ENCODE results near the gene FAM89A. TPM values are rescaled to one million over a fixed set of nuclear protein-coding genes. Genes with fewer than 3 reads are reported as not detected.
"Not testable (repeated sequence)": the region's sequence is repeated elsewhere in the genome, so short reads cannot be mapped to it uniquely, and the experiment has no call there.

FAM89A gene
- total RNA-seq, 3 donors from 2014 or later = 30.7 to 97.1 (median 39.0) TPM

DNA sequence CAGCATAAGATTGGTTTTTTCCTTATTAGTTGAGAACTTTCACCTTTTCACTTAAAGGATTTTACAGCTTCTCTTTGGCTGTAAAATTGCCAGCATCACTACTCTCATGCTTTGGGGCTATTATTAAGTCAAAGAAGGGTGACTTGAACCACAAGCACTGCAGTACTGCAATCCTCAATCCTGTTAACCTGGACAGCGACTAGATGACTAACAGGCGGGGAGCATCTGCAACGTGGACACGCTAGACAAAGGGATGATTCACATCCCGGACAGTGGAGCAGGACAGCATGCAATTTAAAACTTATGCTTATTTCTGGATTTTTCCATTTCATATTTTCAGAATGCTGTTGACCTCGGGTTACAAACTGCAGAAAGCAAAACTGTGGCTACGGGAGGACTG, 53.1 kb downstream of the FAM89A start:
- Histone ChIP-seq H3K4me3 (no peak overlapping the region), H3K4me1 (no peaks in the 10 kb centered on the region), H3K27ac (no peak overlapping the region), H3K27me3 (no peaks in the 10 kb centered on the region), H3K36me3 (no peaks in the 10 kb centered on the region), H3K9me3 (no peaks in the 10 kb centered on the region)
- intact Hi-C loops (cut with DNase I; ENCODE audit: low total_unique reads) = no loop called here
- TF ChIP-seq, protein P1, sequence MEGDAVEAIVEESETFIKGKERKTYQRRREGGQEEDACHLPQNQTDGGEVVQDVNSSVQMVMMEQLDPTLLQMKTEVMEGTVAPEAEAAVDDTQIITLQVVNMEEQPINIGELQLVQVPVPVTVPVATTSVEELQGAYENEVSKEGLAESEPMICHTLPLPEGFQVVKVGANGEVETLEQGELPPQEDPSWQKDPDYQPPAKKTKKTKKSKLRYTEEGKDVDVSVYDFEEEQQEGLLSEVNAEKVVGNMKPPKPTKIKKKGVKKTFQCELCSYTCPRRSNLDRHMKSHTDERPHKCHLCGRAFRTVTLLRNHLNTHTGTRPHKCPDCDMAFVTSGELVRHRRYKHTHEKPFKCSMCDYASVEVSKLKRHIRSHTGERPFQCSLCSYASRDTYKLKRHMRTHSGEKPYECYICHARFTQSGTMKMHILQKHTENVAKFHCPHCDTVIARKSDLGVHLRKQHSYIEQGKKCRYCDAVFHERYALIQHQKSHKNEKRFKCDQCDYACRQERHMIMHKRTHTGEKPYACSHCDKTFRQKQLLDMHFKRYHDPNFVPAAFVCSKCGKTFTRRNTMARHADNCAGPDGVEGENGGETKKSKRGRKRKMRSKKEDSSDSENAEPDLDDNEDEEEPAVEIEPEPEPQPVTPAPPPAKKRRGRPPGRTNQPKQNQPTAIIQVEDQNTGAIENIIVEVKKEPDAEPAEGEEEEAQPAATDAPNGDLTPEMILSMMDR (IDR thresholded peaks at IDR 0.05) = no peak
- no peak for TF ChIP-seq POLR2AphosphoS5 (IDR thresholded peaks at IDR 0.05)
- TF ChIP-seq POLR2A (IDR thresholded peaks at IDR 0.05) = no peak
- DNase-seq (ENCODE audit: low spot score in 2 of 2) = no peak

DNA sequence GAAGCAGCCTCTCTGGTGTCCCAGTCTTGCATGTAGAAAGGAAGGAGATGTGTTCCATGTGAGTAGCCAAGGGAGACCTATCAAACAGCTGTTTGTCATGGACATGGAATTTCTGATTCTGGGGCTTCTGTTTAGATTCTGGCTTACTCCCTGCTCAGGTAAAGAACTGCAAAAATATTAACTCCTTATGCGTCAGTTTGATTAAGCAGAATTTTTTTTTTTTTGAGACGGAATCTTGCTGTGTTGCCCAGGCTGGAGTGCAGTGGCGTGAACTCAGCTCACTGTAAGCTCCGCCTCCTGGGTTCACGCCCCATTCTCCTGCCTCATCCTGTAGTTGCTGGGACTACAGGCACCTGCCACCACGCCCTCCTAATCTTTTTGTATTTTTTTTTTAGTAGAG, 54.3 kb downstream of the FAM89A start:
- H3K36me3 ChIP-seq = no peaks in the 10 kb centered on the region
- no peaks in the 10 kb centered on the region for H3K4me1 ChIP-seq
- no peak for DNase-seq (ENCODE audit: low spot score in 2 of 2)
- TF ChIP-seq POLR2A (IDR thresholded peaks at IDR 0.05) (no peak), POLR2AphosphoS5 (IDR thresholded peaks at IDR 0.05) (no peak)
- TF ChIP-seq, protein P1 (IDR thresholded peaks at IDR 0.05) = no peak
- no peaks in the 10 kb centered on the region for H3K27me3 ChIP-seq
- H3K4me3 ChIP-seq = no peak overlapping the region
- intact Hi-C loops (cut with DNase I; ENCODE audit: low total_unique reads) = no loop called here
- no peak overlapping the region for H3K27ac ChIP-seq
- H3K9me3 ChIP-seq = no peaks in the 10 kb centered on the region

DNA sequence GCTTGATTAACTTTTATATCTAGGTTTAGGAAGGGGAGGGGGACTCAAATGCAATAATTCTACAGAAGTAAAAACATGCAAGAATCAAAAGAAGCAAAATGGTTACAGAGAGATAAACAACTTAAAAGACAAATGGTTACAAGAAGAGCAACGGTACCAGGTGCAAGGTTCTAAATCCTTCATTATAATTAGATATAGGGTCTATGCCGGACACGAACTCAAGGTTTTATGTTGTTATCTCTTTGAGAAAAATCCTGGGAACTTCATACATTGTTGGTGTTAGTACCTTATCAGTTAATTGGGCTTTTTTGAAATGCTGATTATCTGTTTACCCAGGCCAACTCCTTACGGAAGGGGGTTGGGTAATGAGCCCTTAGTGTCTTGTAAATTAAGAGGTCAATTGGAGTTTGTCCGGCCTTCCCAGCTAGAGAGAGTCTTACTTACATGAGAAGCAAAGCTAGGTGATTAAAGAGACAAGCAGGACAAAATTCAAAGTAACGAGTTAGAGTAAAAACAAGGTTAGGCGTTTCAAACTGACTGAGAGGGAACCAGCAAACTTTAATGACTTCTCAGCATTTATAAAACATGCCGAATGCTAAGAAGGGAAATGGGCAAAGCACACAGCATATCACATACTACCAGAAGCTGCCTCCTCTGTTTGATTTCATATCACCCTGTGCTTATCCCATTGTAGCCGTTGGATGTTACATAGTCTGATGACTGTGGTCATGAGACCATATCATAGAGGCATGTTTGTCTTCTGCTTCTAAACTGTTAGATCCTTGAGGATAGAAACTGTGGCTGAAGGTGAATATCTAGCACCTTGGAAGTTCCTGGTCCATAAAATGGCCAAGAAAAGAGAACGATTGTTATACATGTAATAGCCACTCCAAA, 55.2 kb downstream of the FAM89A start:
- DNase-seq (ENCODE audit: low spot score in 2 of 2); H3K27ac ChIP-seq: not testable (repeated sequence)

GRCh38 chr1:230983811-230984210, 56.2 kb downstream of the FAM89A start:
- intact Hi-C loops (cut with DNase I; ENCODE audit: low total_unique reads) = no loop called here
- no peak overlapping the region for H3K27ac ChIP-seq
- H3K27me3 ChIP-seq = no peaks in the 10 kb centered on the region
- TF ChIP-seq, protein P1 (IDR thresholded peaks at IDR 0.05) = no peak
- no peak for TF ChIP-seq POLR2AphosphoS5 (IDR thresholded peaks at IDR 0.05)
- no peak for TF ChIP-seq POLR2A (IDR thresholded peaks at IDR 0.05)
- H3K36me3 ChIP-seq = no peaks in the 10 kb centered on the region
- H3K4me1 ChIP-seq = peaks cover 0 to 6% of the 10 kb centered on the region in 2 donors
- H3K9me3 ChIP-seq = no peaks in the 10 kb centered on the region
- no peak overlapping the region for H3K4me3 ChIP-seq
- no peak for DNase-seq (ENCODE audit: low spot score in 2 of 2)

More for the DNA sequence above, 55.2 kb downstream of the FAM89A start:
- H3K27me3 ChIP-seq; H3K36me3 ChIP-seq; intact Hi-C loops (cut with DNase I; ENCODE audit: low total_unique reads); H3K9me3 ChIP-seq; H3K4me3 ChIP-seq; H3K4me1 ChIP-seq: not testable (repeated sequence)

DNA sequence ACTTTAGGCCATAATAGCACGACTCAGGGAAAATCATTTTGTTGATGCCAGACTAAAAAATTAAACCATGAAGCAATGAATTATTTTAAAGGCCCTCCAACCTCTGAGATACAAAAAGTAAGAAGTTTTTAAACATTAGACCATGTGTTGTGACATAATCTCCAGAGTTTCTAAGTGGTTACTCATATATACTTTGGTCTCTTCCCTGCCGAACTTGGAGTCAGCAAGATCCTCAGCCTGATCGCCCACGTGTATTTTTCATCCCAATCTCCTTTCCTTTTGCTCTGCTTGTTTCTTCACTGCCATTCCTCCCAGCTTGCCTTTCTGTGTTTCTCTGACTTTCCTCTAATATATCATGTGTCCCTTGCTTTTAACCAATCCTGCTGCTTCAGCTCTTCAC, 57.4 kb downstream of the FAM89A start:
- Histone ChIP-seq H3K9me3 (no peaks in the 10 kb centered on the region), H3K27ac (no peak overlapping the region), H3K36me3 (no peaks in the 10 kb centered on the region), H3K4me3 (no peak overlapping the region), H3K27me3 (no peaks in the 10 kb centered on the region), H3K4me1 (peaks cover 0 to 6% of the 10 kb centered on the region in 2 donors)
- no peak for TF ChIP-seq POLR2AphosphoS5 (IDR thresholded peaks at IDR 0.05)
- TF ChIP-seq, protein P1 (IDR thresholded peaks at IDR 0.05) = no peak
- no peak for TF ChIP-seq POLR2A (IDR thresholded peaks at IDR 0.05)
- intact Hi-C loops (cut with DNase I; ENCODE audit: low total_unique reads) = no loop called here
- DNase-seq (ENCODE audit: low spot score in 2 of 2) = no peak

Data from breast epithelium (tissue), 4 donors.